Liver (tissue), 9 donors: ENCODE measurements around the gene VSIG10. TPM values are rescaled to one million over a fixed set of nuclear protein-coding genes. Genes with fewer than 3 reads are reported as not detected.

ENCODE experiments used
- DNase-seq: peaks from one replicate; pipeline ENCODE4 v3.0.0-alpha.2; 2017; ENCODE audit warnings: low spot score
- H3K27ac ChIP-seq, 2 donors: one replicate each; pipeline ENCODE4 v1.7.0; 2013; ENCODE audit warnings: inconsistent platforms in 2 of 2, low read length in 2 of 2, control low read depth in 1 of 2, low read depth in 1 of 2, mild to moderate bottlenecking in 1 of 2
- H3K27me3 ChIP-seq, 4 donors: one replicate each; pipeline versions ENCODE4 v1.6.1 to v1.7.0; 2013; ENCODE audit warnings: low read length in 3 of 4, inconsistent platforms in 1 of 4, mild to moderate bottlenecking in 1 of 4, moderate library complexity in 1 of 4; ENCODE audit not compliant: control insufficient read depth in 4 of 4, insufficient read depth in 4 of 4
- H3K36me3 ChIP-seq, 4 donors: one replicate each; pipeline versions ENCODE4 v1.6.1 to v1.7.0; 2013; ENCODE audit warnings: low read length in 3 of 4, mild to moderate bottlenecking in 3 of 4, low read depth in 1 of 4, moderate library complexity in 1 of 4; ENCODE audit not compliant: control insufficient read depth in 4 of 4, insufficient read depth in 3 of 4
- H3K4me1 ChIP-seq, 4 donors: one replicate each; pipeline versions ENCODE4 v1.6.1 to v1.7.0; 2013; ENCODE audit warnings: low read length in 3 of 4, mild to moderate bottlenecking in 3 of 4, moderate library complexity in 1 of 4; ENCODE audit not compliant: control insufficient read depth in 4 of 4, insufficient read depth in 4 of 4
- H3K4me3 ChIP-seq, 3 donors: one replicate each; pipeline versions ENCODE4 v1.6.1 to v1.7.0; 2013; ENCODE audit warnings: low read length in 3 of 3, control low read depth in 1 of 3, low read depth in 1 of 3, mild to moderate bottlenecking in 1 of 3
- H3K9ac ChIP-seq, 2 donors: one replicate each; pipeline ENCODE4 v1.7.0; 2013; ENCODE audit warnings: low read length in 2 of 2, mild to moderate bottlenecking in 2 of 2, moderate library complexity in 2 of 2, control low read depth in 1 of 2, low read depth in 1 of 2
- H3K9me3 ChIP-seq, 4 donors: one replicate each; pipeline versions ENCODE4 v1.6.1 to v1.7.0; 2013; ENCODE audit warnings: low read length in 3 of 4; ENCODE audit not compliant: control insufficient read depth in 4 of 4
- ATF3 ChIP-seq: IDR thresholded peaks from 2 replicates; pipeline ENCODE4 v1.6.1; 2016; ENCODE audit warnings: antibody characterized with exemption
- EGR1 ChIP-seq, 2 donors: IDR thresholded peaks; 2 replicates each; pipeline ENCODE4 v1.6.1; 2016 to 2018; ENCODE audit warnings: antibody characterized with exemption in 2 of 2, low read depth in 2 of 2
- FOXA2 ChIP-seq: IDR thresholded peaks from 2 replicates; pipeline ENCODE4 v1.6.1; 2016; ENCODE audit warnings: antibody characterized with exemption
- GABPA ChIP-seq, 2 donors: IDR thresholded peaks in 1 of 2; conservative IDR thresholded peaks in 1 of 2; 2 replicates each; pipeline ENCODE4 v1.6.1; 2016; ENCODE audit warnings: antibody characterized with exemption in 2 of 2, mild to moderate bottlenecking in 1 of 2, moderate library complexity in 1 of 2
- HNF4A ChIP-seq, 2 donors: conservative IDR thresholded peaks; 2 replicates each; pipeline ENCODE4 v1.6.1; 2016; ENCODE audit warnings: antibody characterized with exemption in 2 of 2, mild to moderate bottlenecking in 2 of 2
- HNF4G ChIP-seq: IDR thresholded peaks from 2 replicates; pipeline ENCODE4 v1.6.1; 2016; ENCODE audit warnings: antibody characterized with exemption
- JUND ChIP-seq, 2 donors: IDR thresholded peaks; 2 replicates each; pipeline ENCODE4 v1.6.1; 2016; ENCODE audit warnings: antibody characterized with exemption in 2 of 2
- MAX ChIP-seq: IDR thresholded peaks from 2 replicates; pipeline ENCODE4 v1.6.1; 2016; ENCODE audit warnings: antibody characterized with exemption
- NR2F2 ChIP-seq: IDR thresholded peaks from 2 replicates; pipeline ENCODE4 v1.6.1; 2016; ENCODE audit warnings: antibody characterized with exemption
- RAD21 ChIP-seq, 2 donors: IDR thresholded peaks; 2 replicates each; pipeline ENCODE4 v1.6.1; 2016; ENCODE audit warnings: antibody characterized with exemption in 2 of 2, mild to moderate bottlenecking in 2 of 2
- REST ChIP-seq: IDR thresholded peaks from 2 replicates; pipeline ENCODE4 v1.6.1; 2016; ENCODE audit warnings: antibody characterized with exemption, mild to moderate bottlenecking
- RXRA ChIP-seq, 2 donors: IDR thresholded peaks; 2 replicates each; pipeline ENCODE4 v1.6.1; 2017 to 2018; ENCODE audit warnings: antibody characterized with exemption in 2 of 2, mild to moderate bottlenecking in 1 of 2
- SP1 ChIP-seq: IDR thresholded peaks from 2 replicates; pipeline ENCODE4 v1.6.1; 2018; ENCODE audit warnings: antibody characterized with exemption, mild to moderate bottlenecking
- TAF1 ChIP-seq: conservative IDR thresholded peaks from 2 replicates; pipeline ENCODE4 v1.6.1; 2016; ENCODE audit warnings: antibody characterized with exemption, mild to moderate bottlenecking
- YY1 ChIP-seq: IDR thresholded peaks from 2 replicates; pipeline ENCODE4 v1.6.1; 2016; ENCODE audit warnings: antibody characterized with exemption, mild to moderate bottlenecking
- ZBTB33 ChIP-seq: IDR thresholded peaks from 2 replicates; pipeline ENCODE4 v1.6.1; 2016; ENCODE audit warnings: antibody characterized with exemption
- WGBS: extraction: QIAGEN DNeasy Blood & Tissue Kit; methylation state at CpG from one replicate; pipeline ENCODE4 v1.1.7; 2013; 5-methylcytosine and 5-hydroxymethylcytosine counted together
- polyA plus RNA-seq, 2 donors: library from polyadenylated mRNA; stranded (reverse) in 1 of 2; unstranded in 1 of 2; fragments of 200-250 nt in 1 of 2; fragments of >200 nt in 1 of 2; fragmentation: Nextera tagmentation in 1 of 2; extraction: Ambion mirVana in 1 of 2; gene quantifications; one replicate each; pipeline versions ENCODE4 v1.2.1 to v1.2.3, GENCODE V29; 2013 to 2015
- total RNA-seq, 2 donors: library from RNA; depleted of rRNA; stranded (reverse); fragments of >200 nt; gene quantifications; one replicate each; pipeline ENCODE4 v1.2.3, GENCODE V29; 2014
- donor health status: healthy.
- donor health status: healthy.
- donor health status: healthy.
- donor health status: healthy.
- donor health status: healthy.

The VSIG10 gene
- total and polyA plus RNA-seq, 4 donors: 9.8 to 16.4 (median 11.7) TPM

- peak overlapping the region; percentile 6 to 53 for H3K27ac ChIP-seq
- TF ChIP-seq RXRA (IDR thresholded peaks at IDR 0.05) (no peak), EGR1 (IDR thresholded peaks at IDR 0.05; ENCODE audit: low read depth in 2 of 2) (no peak), HNF4A (conservative IDR thresholded peaks at IDR 0.05) (no peak), YY1 (no peak), ATF3 (no peak), GABPA (IDR thresholded peaks at IDR 0.05 in 1 of 2, conservative IDR thresholded peaks at IDR 0.05 in 1 of 2) (no peak), TAF1 (no peak), FOXA2 (no peak), HNF4G (no peak), RAD21 (IDR thresholded peaks at IDR 0.05) (no peak), MAX (no peak), REST (no peak), JUND (IDR thresholded peaks at IDR 0.05) (no peak)
- H3K4me1 ChIP-seq: peaks cover 4 to 15% (median 9%) of the 10 kb centered on the region in 4 donors
- 93% methylated on average over 11 of the region's 11 CpGs for WGBS
- H3K27me3 ChIP-seq: no peaks in the 10 kb centered on the region
- no peak for DNase-seq
- H3K9ac ChIP-seq: no peak overlapping the region
- H3K4me3 ChIP-seq: no peak overlapping the region
- H3K36me3 ChIP-seq: peaks cover 9 to 60% (median 40%) of the 10 kb centered on the region in 4 donors
- H3K9me3 ChIP-seq: no peaks in the 10 kb centered on the region
Measured at GRCh38 chr12:118036672-118037411, 67.0 kb downstream of the VSIG10 start.

- no peak overlapping the region for H3K4me3 ChIP-seq
- H3K9ac ChIP-seq: no peak overlapping the region
- no peaks in the 10 kb centered on the region for H3K9me3 ChIP-seq
- TF ChIP-seq ZBTB33 (no peak), NR2F2 (no peak), TAF1 (no peak), REST (no peak), SP1 (no peak), FOXA2 (no peak), RXRA (IDR thresholded peaks at IDR 0.05) (no peak), YY1 (no peak)
- DNase-seq: no peak
- 82% methylated on average over 9 of the region's 9 CpGs for WGBS
- H3K27ac ChIP-seq: no peak overlapping the region
- H3K4me1 ChIP-seq: peaks cover 4 to 15% (median 9%) of the 10 kb centered on the region in 4 donors
- no peaks in the 10 kb centered on the region for H3K27me3 ChIP-seq
- peaks cover 6 to 66% (median 41%) of the 10 kb centered on the region in 4 donors for H3K36me3 ChIP-seq
Measured at GRCh38 chr12:118035190-118036041, 68.4 kb downstream of the VSIG10 start.
